Suprapubic skin (tissue), 4 donors: ENCODE results near the gene TNIK.

Experiments used
- POLR2A ChIP-seq, 2 donors: fragments of 450-650 bp; IDR thresholded peaks; one replicate each; pipeline ENCODE4 v1.6.1; 2017; ENCODE audit warnings: antibody characterized with exemption in 2 of 2, mild to moderate bottlenecking in 2 of 2, moderate library complexity in 2 of 2
- POLR2AphosphoS5 ChIP-seq, 3 donors: sonication (generic); formaldehyde crosslinking; IDR thresholded peaks; one replicate each; pipeline ENCODE4 v1.6.1; 2017; ENCODE audit warnings: antibody characterized with exemption in 3 of 3
- TF ChIP-seq, protein P1 (sequence below), 2 donors: fragments of 200-600 bp in 1 of 2; fragments of 450-650 bp in 1 of 2; sonication (generic) in 1 of 2; IDR thresholded peaks; one replicate each; pipeline ENCODE4 v1.5.1; 2016 to 2019; ENCODE audit warnings: antibody characterized with exemption in 2 of 2, mild to moderate bottlenecking in 1 of 2, moderate library complexity in 1 of 2

DNA sequence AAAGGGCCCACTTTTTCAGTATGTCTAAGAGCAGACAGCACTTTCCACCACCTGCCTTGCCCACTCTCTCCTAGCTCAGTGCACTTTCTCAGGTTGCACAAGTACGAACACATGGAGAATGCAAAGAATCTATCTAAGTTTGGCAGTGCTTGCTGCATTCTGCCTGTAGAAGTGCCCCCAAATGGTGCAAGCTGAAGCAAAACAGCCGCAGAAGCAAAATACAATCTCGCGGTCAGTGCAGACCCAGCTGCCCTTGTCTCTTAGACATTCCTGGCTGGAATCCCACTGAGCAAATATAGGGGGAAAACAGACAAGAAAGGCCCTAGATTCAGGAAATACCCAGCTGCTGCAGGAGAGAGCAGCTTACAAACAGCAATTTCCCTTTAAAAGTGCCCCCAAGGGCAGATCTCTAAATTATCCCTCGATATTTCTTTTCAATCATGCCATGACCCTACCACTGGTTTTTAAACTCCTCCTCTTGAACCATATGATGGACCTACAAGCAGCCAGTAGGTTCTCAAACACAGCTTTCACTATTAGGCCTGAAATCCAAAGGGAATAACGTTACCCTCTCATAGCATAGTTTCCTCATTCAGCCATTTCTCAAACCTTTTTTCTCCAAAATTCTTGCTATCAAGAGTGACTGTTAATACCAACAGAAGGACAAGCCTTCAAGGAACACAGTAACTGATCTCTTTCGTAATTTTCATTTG, 67.0 kb downstream of the TNIK start:
- TF ChIP-seq POLR2AphosphoS5 (IDR thresholded peaks at IDR 0.05) (no peak), POLR2A (IDR thresholded peaks at IDR 0.05) (no peak)
- TF ChIP-seq, protein P1, sequence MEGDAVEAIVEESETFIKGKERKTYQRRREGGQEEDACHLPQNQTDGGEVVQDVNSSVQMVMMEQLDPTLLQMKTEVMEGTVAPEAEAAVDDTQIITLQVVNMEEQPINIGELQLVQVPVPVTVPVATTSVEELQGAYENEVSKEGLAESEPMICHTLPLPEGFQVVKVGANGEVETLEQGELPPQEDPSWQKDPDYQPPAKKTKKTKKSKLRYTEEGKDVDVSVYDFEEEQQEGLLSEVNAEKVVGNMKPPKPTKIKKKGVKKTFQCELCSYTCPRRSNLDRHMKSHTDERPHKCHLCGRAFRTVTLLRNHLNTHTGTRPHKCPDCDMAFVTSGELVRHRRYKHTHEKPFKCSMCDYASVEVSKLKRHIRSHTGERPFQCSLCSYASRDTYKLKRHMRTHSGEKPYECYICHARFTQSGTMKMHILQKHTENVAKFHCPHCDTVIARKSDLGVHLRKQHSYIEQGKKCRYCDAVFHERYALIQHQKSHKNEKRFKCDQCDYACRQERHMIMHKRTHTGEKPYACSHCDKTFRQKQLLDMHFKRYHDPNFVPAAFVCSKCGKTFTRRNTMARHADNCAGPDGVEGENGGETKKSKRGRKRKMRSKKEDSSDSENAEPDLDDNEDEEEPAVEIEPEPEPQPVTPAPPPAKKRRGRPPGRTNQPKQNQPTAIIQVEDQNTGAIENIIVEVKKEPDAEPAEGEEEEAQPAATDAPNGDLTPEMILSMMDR (IDR thresholded peaks at IDR 0.05) = no peak
